Measurements from ENCODE around the gene TNNC2.

The TNNC2 gene

GRCh38 chr20:45779011-45779915, 47.8 kb downstream of the TNNC2 start:
- no peak for DNase-seq

GRCh38 chr20:45776931-45777330, 50.2 kb downstream of the TNNC2 start:
- DNase-seq: no peak

GRCh38 chr20:45775411-45775810, 51.7 kb downstream of the TNNC2 start:
- no peak for DNase-seq

GRCh38 chr20:45774945-45775344, 52.2 kb downstream of the TNNC2 start:
- no peak for DNase-seq

Data from CD4-positive, alpha-beta T cell treated with Interleukin-10 for 1 hour (primary cell).